Brain pericyte (primary cell): ENCODE measurements around the gene GNG13.

ENCODE experiments used
- DNase-seq: peaks from one replicate; pipeline ENCODE4 v3.0.0-alpha.2; 2012; ENCODE audit warnings: low read depth, low spot score

The GNG13 gene

GRCh38 chr16:813916-814412, 13.4 kb upstream of the GNG13 start:
- DNase-seq, result no peak

DNA sequence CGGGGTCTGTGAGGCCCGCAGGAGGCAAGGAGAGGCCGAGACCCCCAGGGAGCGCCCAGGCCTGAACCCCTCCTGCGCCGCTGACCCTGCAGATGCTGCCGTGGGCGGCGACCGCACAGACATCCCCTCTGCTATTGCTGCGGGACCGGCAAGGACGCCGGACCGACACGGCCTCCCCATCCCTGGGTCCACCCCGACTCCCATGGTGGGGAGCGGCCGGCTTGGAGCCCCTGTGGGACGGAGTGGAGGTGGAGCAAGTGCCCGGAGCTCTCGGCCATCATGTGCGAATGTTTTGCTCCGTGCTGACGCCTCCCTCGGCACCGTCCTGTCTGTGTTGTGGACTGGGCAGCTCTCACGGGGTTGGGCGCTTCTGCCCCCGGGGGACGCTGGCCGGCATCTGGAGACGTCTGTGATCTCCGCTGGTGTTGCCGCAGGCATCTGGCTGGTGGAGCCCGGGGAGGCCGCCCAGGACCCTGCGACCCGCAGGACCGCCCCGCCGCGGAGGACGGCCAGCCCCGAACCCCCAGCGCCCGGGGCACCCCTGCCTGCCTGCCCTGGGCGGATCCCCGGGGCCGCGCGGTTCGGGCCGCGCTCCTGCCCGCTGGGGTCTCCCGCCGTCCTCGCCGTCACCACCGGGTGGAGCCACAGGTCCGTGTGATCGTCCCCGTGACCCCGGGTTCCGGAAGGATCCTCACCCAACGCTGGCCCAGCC, 12.8 kb upstream of the GNG13 start:
- no peak for DNase-seq

DNA sequence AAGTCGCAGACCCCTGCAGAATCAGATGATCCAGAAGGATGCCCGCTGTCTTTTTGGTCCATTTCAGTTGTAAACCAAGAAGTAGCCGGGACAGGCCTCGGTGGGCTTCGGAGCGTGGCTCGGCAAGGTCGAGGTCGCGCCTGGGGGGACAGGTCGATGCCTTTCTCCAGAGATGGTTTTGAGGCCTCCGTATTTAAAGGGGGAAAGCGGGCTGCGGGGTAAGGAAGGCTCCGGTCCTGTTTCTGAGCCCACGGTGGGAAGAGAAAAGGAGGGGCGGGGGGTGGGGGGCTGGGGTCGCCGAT, 7.5 kb upstream of the GNG13 start:
- no peak for DNase-seq

GRCh38 chr16:807347-808084, 7.0 kb upstream of the GNG13 start:
- peak; percentile 72 for DNase-seq

GRCh38 chr16:805474-805873, 4.9 kb upstream of the GNG13 start:
- DNase-seq, result no peak

GRCh38 chr16:804193-805048, 3.9 kb upstream of the GNG13 start:
- no peak for DNase-seq

- DNase-seq, result no peak
These were observed 3.2 kb upstream of the GNG13 start for GRCh38 chr16:803754-804080.

- DNase-seq, result no peak
These were observed 2.6 kb upstream of the GNG13 start for GRCh38 chr16:802914-803753.

- DNase-seq, result no peak
These were observed 1.9 kb upstream of the GNG13 start for GRCh38 chr16:802461-802860.

GRCh38 chr16:801584-802363, 1.2 kb upstream of the GNG13 start:
- no peak for DNase-seq

DNA sequence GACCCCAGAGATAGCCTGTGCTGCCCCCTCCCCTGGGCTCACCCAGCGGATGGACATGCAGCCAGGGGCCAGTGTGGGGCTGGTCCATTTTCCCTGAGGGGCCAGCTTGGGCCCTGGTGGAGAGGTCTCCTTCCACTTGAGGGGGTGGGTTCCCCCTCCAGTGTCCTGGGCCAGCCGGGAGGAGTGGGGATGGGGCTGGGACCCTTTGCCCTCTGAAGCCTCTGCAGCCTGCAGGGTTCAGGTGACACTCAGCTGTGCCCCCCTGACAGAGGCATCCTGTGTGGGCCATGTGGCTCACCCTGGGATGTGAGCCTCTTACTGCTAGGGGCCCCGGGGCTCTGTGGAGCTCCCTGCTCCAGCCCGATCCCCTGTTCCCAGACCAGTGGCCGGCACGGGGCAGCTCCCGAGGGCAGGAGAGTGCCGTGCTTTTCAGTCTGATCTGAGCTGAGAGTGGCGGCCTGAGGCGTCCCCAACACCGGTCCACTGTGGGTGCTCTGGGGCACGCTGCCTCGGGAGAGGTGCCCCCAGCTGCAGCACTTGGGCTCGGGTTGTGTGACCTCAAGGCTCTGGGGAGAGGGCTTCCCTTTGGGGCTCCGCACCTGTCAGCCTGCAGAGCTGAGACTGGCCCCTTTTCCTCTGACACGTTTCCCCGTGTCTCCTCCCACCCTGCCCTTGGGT, 439 bp upstream of the GNG13 start:
- DNase-seq, result no peak

DNA sequence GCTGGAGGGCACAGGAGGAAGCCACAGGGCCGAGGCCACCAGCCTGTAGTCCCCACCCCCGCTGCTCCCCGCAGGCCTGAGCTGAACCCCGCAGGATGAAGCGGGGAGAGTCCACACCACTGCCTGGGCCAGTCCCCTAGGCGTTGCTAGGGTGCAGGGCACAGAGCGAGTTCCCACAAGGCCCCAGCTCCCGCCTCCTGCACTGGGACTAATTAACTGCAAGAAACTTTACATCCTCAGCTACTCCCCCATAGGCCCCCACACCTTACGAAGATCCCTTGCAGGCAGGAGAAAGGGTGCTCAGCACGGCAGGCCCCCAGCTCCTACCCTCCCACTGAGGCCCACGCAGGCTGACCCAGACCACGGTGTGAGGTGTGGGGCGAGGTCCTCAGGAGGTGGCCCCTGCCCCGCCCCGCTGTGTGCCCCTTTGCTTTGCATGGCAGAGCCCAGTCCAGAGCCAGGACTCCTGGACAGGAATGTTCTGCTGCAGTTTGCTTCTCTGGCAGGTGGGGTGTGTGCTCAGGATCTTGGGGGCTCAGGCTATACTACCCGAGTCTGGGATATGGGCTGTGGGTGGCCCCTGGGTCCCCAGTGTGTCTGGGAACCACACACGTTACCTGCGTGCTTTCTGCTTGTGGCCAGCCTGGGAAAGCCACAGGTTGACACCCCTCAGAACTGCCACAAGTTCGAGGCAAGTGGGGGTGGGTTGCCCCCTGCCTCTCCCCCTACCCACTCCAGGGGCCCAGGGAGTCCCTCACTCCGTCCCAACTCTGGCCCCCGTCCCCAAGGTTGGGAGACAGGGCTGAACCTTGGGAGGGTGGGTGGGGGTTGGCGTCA, 1.2 kb downstream of the GNG13 start:
- DNase-seq, result no peak

DNA sequence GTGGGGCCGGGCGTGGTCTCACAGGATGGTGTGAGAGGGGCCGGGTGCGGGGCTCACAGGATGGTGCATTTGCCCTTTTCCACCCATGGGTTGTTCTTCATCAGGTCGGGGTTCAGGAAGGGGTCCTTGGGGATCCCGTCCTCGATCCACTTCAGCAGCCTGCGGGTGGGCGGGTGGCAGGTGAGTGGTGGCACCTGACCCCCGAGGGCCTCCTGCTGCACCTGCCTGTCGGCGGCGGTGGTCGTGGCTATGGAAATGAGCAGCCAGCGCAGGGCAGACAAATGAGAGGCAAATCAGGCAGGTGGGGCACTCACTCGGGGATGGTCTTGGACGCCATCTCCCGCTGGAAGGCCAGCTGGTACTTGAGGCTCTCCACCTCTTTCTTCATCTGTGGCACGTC, 1.9 kb downstream of the GNG13 start:
- DNase-seq, result no peak

DNA sequence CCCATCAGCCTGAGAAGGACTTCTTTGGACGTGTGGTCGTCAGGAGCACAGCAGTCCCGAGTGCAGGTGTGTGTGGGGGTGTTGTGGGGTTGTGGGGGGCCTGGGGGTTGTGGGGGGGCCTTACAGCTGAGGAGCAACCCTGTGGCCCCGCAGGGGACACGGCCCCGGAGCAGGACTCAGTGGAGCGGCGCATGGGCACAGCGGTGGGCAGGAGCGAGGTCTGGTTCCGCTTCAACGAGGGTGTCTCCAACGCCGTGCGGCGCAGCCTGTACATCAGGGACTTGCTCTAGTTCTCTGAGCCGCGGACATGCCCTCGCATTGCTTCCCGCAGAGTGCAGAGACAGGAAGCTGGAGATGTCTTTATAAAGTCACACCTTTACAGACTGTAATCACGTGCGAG, 2.8 kb downstream of the GNG13 start:
- DNase-seq, result no peak

GRCh38 chr16:797120-797420, 3.5 kb downstream of the GNG13 start:
- DNase-seq, result no peak

GRCh38 chr16:796296-797119, 4.0 kb downstream of the GNG13 start:
- DNase-seq, result no peak

DNA sequence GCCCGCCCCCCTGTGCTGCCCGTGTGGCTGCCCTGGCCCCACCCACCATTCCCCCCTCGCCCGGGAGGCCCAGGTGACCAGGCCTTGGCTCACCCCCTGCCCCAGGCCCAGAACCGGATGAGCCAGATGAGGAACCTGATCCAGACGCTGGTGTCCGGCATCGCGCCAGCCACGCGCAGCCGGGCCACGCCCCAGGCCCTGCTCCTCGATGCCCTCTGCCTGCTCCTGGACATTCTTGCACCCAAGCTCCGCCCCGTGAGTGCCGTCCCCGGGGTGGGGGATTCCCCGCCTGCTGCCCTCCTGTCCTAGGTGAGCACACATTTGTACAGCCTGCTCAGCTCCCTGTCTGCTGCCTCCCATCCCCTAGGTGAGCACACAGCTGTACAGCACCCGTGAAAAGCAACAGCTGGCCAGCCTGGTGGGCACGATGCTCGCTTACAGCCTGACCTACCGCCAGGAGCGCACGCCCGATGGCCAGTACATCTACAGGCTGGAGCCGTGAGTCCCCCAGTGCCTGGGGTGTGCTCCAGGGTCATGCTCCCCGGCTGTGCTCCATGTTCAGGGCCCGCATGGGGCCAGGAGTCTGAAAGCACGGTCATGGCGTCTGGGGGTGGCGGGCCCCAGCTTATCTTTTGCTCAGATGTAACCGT, 4.8 kb downstream of the GNG13 start:
- DNase-seq, result no peak

- no peak for DNase-seq
These were observed 5.6 kb downstream of the GNG13 start for GRCh38 chr16:794853-795466.
